Activated CD8-positive, alpha-beta memory T cell treated with anti-CD3 and anti-CD28 coated beads for 48 hours (primary cell): ENCODE measurements around the gene BCAT1.
"Not testable (repeated sequence)": the region's sequence is repeated elsewhere in the genome, so short reads cannot be mapped to it uniquely, and the experiment has no call there.

ENCODE experiments used
- DNase-seq, 3 experiments: peaks; one replicate each; pipeline ENCODE4 v3.0.0-alpha.2; 2020; ENCODE audit warnings: low read depth in 2 of 3, low spot score in 2 of 3

Gene BCAT1

DNA sequence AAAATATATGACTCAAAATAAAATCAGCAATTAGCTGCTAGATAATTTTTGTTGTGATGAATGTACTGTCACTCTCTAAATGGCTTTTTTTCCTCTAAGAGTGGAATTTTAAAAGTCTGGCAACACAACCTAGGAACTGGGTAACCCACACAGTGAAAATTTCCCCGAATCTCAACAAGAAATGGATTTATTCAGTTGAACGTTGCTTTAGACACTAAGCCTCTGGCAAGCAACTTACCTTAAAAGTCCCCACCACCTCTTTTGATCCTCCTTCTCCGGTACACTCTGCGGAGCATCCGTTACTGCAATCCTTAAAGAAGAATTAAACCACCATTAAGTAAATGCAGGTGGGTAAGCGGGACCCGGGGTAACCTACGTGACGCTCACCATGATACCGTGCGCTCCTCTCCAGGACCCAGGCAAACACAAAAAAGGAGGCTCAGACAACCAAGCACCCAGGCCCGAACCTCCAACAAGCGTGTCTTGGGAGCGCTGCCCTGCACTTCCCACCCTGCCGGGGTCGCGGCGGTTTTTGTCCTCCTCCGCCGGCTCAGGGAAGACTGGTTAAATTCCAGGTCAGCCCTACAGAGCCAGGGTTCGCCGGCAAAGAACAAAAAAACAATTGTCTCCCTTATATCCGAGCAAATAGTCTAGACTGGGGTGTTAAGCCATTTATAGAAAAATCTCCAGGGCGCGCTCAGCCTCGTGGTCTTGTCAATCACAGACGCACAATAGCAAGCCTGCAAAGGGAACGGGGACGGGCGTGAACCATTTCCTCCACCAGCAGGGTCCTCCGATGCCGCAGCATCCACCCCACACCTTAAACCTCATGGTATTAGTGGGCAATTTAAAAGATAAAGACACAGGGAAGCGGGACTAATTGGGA, 47.1 kb downstream of the BCAT1 start:
- DNase-seq, result no peak

DNA sequence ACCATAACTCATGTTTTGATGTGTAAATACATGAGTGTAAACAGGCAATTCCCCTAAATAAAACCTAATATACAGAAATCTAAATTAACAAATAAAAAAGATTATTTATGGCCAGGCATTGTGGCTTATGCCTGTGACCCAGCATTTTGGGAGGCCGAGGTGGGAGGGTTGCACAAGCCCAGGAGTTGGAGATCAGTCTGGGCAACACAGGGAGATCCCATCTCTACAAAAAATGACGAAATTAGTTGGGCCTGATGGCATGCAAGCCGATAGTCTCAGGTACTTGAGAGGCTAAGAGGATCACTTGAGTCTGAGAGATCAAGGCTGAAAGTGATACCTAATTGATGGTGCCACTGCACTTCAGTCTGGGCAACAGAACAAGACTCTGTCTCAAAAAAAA, 48.7 kb downstream of the BCAT1 start:
- DNase-seq, result no peak

DNA sequence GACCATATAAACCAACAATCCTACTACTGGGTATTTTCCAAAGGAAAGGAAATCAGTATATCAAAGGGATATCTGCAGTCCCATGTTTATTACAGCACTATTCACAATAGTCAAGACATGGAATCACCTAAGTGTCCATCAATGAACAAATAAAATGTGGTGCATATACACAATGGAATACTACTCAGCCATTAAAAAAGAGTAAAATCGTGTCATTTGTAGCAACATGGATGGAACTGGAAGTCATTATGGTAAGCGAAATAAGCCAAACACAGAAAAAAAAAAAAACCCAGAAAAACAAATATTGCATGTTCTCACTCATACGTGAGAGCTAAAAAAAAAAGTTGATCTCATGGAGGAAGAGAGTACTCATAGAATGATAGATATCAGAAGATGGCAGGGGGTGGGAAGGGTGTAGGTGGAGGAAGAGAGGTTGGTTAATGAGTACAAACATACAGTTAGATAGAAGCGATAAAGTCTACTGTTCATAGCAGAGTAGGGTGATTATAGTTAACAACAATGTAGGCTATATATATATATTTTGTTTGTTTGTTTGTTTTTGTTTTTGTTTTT, 49.3 kb downstream of the BCAT1 start:
- no peak for DNase-seq

DNA sequence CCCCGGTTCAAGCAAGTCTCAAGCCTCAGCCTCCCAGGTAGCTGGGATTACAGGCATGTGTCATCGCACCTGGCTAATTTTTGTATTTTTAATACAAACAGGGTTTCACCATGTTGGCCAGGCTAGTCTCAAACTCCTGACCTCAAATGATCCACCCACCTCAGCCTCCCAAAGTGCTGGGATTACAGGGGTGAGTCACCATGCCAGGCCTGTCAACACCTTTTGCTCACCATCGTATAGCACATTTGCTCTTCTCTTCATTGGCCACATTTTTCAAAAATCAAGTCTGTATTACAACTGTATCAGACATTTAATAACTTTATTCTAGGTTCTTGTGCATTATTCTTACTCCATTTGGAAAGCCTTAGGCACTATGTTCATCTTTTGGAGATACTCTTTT, 50.3 kb downstream of the BCAT1 start:
- DNase-seq, result no peak

DNA sequence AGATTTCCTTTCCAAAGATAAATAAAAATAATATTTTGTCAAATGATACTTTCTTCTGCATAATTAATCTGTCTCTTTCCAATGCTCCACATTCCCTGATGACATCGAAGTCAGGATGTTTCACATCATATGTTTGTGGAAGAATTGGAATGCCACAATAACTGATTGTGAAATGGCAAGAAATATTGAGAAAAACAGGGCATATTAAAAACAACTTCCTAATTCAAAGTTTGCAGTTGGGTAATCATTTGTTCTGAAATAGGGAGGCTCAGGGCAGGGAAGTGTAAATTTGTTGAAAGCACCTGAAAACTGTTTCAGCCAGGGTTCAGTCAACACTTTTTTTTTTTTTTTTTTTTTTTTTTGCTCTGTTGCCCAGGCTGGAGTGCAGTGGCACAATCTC, 50.7 kb downstream of the BCAT1 start:
- no peak for DNase-seq

DNA sequence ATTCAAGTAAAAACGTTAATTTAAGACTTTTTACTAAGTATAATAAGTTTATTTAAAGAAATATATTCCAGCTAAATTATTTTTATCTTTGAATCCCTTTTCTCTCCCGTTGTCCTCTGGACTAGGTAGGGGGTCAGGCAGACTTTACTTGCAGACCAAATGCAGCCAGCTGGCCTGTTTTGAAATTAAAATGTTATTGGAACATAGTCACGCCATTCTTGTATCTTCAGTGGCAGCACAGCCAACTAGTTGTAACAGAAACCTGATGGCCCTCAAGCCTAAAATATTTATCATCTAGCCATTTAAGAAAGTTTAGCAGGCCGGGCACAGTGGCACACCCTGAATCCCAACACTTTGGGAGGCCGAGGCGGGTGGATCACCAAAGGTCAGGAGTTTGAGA, 52.7 kb downstream of the BCAT1 start:
- DNase-seq, result no peak

DNA sequence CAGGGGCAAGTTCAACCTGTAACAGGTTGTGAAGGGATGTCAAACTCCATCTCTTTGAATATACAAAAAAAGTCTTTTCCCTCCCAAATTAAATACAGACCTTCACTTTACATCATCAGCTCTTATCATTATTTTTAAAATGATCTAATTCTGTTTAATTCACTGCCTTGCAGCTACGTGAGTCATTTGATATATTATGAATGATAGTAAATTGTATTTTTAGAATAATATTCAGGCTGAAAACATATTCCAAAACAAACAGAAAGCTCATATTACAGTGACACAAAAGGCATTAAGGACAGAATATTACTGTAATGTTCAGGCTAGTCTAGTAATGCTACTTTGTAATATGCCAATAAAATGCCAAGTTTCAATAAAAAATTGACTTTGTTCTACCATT, 53.3 kb downstream of the BCAT1 start:
- no peak for DNase-seq

DNA sequence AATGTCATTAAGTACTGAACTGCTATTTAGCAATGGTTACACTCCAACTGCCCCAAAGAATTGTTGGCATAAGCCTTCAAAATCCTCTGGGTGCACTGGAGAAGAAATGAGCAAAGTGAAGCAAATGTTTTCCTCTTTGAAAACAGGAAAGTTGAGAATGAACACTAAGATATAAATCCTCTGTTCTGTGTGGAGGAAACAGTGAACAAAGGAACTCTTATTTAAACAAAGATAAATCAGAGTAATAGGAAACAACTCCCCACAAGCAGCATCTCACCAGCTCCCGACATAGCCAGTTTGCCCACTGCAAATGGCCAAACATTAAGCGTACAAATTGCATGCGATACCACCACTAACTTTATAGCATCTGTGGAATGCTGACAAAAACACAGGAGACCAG, 54.0 kb downstream of the BCAT1 start:
- DNase-seq, result no peak

DNA sequence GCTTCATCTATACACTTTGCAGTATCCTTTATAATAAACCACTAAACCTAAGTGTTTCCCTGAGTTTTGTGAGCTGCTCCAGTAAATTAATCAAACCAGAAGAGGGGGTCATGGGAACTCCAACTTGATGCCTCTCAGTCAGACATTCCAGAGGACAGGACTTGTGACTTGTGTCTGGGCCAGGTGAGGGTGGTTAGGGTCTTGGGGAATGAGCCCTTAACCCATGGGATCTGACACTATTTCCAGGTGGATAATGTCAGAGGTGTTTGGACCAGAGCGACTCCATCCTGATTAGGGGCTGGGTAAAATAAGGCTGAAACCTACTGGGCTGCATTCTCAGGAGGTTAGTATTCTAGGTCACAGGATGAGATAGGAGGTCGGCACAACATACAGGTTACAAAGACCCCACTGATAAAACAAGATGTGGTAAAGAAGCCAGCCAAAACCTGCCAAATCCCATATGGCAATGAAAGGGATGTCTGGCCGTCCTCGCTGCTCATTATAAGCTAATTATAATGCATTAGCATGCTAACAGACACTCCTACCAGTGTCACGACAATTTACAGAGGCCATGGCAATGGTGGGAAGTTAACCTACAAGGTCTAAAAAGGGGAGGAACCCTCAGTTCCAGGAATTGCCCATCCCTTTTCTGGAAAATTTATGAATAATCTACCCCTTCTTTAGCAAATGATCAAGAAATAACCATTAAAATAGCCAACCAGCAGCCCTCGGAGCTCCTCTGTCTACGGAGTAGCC, 58.7 kb downstream of the BCAT1 start:
- DNase-seq, result no peak

DNA sequence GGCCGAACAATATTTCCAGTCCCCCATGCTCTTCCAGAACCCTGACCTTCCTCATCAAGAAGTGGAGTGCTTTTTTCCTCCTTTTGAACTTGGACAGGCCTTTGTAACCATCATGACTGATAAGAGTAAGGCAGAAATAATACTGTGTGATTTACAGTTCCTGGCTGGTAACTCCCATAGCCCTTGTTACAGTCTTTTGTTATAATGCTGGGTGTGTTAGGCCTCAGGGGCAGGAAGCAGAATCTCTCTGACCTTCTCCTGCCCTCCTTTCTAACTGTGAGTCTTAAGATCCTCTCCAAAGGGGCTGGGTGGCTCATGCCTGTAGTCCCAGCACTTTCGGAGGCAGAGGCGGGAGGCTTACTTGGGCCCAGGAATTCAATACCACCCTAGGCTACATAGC, 59.5 kb downstream of the BCAT1 start:
- DNase-seq, result no peak

DNA sequence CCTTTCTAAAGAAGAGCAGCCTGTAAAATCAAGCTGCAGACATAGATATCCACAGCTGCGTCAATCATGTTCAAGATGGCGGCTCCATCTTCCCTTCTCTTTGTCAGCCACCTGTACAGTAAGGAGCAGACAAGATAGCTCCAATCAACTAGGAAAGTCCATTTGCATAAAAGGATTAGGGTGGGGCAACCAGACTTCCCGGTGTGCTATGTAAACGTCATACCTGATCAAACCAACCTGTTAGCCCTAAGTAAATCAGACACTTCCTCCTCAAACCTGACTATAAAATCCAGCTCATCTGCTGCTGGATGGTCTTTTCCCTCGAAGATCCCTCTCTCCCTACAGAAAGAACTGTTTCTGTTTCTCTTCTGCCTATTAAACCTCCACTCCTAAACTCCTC, 60.1 kb downstream of the BCAT1 start:
- DNase-seq, result no peak

DNA sequence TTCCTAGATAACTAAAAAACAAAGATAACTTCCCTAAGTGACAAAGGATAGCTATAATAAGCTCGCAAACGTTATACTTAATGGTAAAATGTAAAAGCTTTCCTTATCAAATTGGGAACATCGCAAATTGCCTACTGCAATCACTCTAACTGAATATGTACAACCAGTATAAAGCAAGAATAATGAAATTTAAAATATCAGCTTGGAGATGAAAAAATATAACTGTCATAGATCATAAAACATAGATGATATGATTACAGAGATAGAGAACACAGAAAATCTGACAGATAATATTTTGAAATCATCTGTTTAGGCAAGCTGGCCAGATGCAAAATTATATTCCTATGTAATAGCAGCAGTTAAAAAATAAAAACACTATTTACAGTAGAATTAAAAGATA, 64.0 kb downstream of the BCAT1 start:
- DNase-seq, result no peak

DNA sequence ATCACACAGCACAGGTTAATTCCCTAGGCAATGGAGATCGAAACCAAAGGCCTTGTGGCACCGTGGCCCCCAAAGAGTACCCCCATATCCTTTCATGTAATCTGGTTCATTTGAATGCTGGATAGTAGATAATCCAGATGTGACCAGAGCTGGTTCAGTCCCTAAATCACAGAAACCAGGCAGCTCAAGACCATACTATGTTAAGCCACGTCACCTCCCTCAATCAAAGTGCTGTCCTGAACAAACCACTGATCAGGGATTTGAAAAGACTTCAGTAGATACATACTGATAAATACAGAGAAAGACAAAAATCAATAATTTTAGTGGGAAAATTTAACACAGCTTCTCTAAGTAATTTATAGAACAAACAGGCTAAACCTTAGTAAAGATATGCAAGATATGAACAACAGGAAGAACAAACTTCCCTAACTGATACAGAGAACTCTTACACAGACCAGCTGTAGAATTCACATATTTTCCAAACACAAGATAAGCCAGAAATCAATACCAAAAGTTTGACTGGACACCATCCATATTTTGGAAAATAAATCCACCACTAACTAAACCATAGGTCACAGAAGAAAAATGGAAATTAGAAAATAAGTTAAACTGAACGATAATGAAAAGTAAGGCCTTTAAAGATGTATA, 67.1 kb downstream of the BCAT1 start:
- DNase-seq, result no peak

DNA sequence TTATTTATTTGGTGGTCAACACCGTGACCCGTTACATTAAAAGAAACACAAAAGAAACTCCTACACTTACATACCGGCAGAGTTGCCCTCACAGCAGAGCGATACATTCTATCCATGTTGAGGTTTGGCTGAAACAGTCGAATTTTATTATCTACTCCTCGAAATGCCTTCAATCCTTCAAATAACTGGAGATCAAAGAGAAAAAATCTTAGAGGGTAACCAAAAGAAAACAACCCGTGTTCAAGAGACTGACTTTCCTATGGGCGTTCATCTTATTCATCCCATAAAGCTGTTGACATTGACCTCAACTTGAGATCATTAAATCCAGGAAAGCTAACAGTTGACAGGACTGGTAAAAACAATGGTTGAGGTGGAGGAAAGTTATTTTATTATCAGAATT, 67.7 kb downstream of the BCAT1 start:
- no peak for DNase-seq

DNA sequence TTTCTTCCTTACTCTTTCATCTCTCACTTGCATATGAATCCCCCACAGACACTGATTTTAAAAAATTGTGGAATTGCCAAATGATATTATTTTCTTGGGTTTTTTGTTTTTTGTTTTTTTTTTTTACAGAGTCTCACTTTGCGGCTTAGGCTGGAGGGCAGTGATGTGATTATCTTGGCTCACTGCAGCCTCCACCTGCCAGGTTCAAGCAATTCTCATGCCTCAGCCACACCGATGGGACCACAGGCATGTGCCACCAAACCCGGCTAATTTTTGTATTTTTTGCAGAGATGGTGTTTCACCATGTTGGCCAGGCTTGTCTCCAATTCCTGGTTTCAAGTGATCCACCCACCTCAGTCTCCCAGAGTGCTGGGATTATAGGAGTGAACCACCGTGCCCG, 68.2 kb downstream of the BCAT1 start:
- DNase-seq, result no peak

DNA sequence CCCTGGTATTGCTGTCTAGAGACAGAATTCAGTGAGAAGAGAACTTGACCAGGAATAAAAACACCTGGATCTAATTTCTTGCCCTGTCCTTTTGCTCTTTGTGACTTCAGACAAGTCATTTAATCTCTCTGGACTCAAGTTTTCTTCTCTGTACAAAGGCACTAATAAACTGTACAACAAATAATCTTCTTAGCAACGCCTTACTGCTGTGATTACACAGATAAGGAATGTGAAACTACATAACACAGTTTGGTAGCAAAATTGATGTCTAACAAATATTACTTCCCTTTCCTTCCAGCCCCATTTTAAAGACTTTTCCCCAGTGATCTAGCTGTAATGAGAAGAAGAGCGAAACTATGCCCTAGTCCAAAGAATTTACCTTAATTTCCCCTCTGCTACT, 69.3 kb downstream of the BCAT1 start:
- DNase-seq, result no peak

DNA sequence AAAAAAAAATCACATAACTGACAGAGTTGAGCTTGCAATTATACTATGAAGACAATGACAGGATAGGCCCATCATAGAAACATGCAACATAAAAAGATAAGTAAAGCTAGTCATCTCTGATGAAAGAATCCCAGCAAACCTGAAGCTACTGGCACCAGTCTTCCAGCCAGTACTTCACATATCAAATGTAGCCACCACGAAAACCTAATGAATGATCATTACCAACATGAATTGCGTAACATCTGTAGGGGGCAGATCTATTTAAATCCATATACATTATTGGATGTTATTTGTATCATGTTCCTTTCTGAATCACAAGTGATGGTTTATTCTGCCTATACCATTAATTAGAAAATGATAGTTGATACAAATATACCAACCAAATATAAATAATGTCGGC, 73.9 kb downstream of the BCAT1 start:
- no peak for DNase-seq

DNA sequence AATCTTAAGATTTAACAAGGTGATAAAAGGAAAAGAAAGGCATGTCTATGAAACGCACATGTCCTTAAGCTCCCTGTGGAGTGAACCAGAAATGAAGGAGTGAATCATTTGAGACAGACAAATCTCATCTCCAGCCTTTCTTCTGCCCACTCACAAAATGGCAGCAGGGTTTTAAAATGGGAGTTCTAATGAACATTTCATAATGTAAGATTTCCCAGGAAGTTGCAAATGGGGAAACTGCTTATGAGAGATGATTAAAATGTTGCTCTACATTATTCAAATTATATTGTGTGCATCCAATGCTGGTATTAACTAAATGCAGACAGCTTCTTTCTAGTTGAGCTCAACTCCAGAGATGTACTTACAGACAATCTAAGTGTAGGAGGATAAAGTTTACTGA, 76.7 kb downstream of the BCAT1 start:
- DNase-seq, result no peak

DNA sequence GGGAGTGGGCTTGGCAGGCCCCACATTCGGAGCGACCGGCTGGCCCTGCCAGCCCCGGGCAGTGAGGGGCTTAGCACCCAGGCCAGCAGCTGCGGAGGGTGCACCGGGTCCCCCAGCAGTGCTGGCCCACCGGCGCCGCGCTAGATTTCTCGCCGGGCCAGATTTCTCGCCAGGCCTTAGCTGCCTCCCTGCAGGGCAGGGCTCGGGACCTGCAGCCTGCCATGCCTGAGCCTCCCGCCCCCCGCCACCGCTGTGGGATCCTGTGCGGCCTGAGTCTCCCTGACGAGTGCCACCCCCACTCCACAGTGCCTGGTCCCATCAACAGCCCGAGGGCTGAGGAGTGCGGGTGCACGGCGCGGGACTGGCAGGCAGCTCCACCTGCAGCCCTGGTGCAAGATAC, 82.8 kb downstream of the BCAT1 start:
- not testable (repeated sequence) for DNase-seq

DNA sequence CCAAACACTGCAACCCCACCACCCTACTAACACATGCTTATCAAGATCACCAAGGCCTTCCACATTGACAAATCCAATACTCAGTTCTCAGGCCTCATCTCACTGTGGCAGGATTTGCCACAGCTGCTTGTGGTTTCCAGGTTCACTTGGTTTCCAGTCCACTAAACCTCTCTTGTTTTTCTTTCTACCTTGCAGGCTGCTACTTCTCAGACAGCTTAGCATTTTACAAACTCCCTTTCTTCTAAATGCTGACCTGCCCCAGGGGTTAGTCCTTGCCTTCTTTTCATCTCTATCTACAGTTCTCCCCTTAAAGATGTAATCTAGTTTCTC, 84.1 kb downstream of the BCAT1 start:
- no peak for DNase-seq

DNA sequence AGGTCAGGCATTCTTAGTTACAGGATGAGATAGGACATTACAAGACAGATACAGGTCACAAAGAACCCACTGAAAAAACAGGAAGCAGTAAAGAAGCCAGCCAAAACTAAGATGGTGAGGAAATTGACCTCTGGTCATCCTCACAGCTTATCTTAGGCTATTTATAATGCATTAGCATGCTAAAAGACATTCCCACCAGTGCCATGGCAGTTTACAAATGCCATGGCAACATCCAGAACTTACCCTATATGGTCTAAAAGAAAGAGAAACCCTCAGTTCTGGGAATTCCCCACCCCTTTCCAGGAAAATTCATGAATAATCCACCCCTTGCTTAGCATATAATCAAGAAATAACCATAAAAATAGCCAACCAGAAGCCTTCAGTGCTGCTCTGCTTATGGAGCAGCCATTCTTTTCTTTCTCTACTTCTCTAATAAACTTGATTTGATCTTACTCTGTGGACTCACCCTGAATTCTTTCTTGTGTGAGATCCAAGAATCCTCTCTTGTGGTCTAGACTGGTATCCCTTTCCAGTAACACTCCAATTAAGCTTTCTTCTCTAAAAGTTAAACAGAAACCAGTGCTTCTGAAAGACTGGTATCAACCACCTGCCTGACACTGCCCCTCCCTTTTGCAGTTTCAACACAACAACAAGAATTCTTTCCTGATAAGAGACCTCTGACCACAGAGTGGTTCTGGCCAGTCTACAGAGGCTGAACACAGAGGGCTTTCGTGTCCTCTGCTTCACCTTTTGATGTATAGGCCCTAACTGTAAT, 86.9 kb downstream of the BCAT1 start:
- no peak for DNase-seq
